Right ventricle myocardium superior (tissue), 1 donor: ENCODE results near the gene USP47. TPM values are rescaled to one million over a fixed set of nuclear protein-coding genes. Genes with fewer than 3 reads are reported as not detected.

Experiments used
- ATAC-seq: fragments of 200-7000 bp; cut with Tn5 transposase; one replicate; pipeline ENCODE4 v1.9.1; 2020; ENCODE audit warnings: mild to moderate bottlenecking; ENCODE audit not compliant: poor library complexity
- DNase-seq: peaks from one replicate; pipeline ENCODE4 v3.0.0-alpha.2; 2020
- intact Hi-C: fragments of 100-400 bp; cut with DNase I; formaldehyde crosslinking; loops from one replicate; pipeline ENCODE4 v1.11.2; 2022
- total RNA-seq: library from RNA; stranded (reverse); fragmentation: NEBNext Ultra II Directional; extraction: Animal tissue kit (Norgen Biotek cat#: 25700); gene quantifications from one replicate; pipeline ENCODE4 v1.2.1, GENCODE V29; 2021
- donor health status: DM: no; HTN: yes; CAD: no; lungs with severe emphysema.

The USP47 gene
- total RNA-seq, 1 donor from 2014 or later = 49.0 TPM

DNA sequence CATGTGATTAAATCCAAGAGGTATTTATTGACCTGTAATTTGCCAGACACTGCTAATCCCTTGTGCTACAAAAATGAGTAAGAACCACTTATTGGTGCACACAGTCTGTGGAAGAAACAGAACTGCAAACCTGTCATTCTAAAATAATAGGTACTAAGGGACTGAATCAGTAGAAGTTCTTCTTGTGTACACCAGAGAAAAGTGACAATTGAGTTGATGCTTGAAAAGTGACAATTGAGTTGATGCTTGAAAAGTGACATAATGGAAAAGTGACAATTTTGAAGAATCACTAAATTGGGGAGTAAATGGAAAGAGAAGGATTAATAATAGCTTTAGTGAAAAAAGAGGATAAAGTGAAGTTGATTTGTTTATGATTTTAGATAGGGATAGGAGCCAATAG lies 110.3 kb downstream of the USP47 start:
- DNase-seq (no peak), ATAC-seq (no peak)
- intact Hi-C loops = no loop called here

DNA sequence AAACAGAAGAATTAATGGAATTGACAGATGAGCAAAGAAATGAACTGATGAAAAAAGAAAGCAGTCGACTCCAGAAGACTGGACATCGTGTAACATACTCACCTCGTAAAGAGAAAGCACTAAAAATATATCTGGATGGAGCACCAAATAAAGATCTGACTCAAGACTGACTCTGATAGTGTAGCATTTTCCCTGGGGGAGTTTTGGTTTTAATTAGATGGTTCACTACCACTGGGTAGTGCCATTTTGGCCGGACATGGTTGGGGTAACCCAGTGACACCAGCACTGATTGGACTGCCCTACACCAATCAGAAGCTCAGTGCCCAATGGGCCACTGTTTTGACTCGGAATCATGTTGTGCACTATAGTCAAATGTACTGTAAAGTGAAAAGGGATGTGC lies 114.2 kb downstream of the USP47 start:
- ATAC-seq (no peak), DNase-seq (no peak)
- intact Hi-C loops = no loop called here

DNA sequence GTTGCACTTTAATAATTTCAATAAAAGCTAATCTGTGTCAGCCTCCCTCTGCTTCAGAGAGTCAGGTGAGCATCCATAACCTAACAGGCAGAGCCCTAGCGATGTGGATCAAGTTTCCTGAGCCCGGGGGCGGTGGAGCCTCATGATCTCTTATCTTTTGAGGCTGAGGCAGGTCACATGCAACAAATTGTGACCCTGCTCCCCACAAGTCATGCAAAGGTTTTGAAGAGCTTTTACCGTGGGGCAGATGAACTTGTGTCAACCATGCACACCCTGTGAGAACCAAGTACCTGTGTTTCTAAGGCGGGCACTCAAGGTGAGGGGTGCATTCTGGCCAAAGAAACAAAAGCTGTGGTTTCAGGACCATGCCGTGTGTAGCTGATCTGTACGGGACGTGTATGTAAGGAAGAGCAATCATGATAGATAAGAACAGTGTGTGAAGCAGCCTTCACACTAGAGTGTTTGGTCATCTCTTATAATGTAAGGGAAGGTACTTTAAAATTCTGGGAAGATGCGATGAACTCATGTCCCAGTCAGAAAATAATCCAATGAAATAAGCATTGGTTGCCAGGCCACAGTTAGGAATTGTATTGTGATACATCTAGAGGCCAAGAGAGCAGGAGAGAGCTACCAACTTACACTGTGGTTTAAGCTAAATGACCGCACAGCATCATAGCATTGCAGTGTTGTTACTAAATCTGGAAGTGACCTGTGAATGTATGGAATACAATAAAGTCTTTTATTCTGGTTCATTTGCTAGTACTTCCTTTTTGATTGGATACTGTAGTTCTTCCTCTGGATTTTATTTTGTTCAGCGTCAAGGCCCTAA lies 116.8 kb downstream of the USP47 start:
- intact Hi-C loops = no loop called here

DNA sequence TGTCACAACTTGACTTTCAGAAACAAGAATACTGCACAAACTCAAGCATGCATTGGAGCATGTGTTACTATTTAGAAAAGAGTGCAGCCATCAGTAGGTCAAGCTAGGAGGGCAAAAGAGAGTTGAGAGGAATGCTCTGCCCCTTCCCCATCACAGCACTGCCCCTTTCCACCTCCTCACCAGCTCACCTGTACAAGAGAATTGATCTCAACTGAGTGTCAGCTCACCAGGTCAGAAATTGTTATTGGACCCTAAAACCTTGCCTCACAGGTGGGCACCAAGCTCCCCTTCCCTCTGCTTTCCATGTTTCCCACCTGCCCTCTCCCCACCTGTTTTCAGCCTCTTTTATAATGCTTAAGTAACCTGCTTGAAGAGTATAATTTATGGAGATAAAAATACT lies 117.8 kb downstream of the USP47 start:
- no peak for DNase-seq
- no peak for ATAC-seq
- intact Hi-C loops = no loop called here

More for the DNA sequence above, 116.8 kb downstream of the USP47 start:
- no peak for ATAC-seq
- no peak for DNase-seq

DNA sequence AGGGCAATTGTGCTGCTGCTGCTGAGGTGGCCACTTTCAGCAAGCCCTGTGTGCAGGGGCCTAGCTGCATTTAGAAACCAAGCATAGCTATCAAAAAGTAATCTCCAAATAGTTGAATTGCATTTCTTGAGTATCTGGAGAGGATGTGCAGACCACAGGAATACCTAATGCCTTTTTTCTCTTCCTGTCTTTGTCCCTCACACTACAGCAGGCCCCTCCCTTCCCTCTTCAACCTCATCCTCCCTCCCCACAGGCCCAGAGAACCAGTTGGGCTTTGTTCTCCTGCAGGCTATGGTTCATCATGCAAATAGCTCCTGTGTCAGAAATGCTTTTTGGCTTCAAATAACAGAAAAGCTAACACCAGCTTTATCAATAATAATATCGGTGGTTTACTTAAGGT lies 118.9 kb downstream of the USP47 start:
- DNase-seq = no peak
- ATAC-seq = no peak
- intact Hi-C loops = no loop called here

DNA sequence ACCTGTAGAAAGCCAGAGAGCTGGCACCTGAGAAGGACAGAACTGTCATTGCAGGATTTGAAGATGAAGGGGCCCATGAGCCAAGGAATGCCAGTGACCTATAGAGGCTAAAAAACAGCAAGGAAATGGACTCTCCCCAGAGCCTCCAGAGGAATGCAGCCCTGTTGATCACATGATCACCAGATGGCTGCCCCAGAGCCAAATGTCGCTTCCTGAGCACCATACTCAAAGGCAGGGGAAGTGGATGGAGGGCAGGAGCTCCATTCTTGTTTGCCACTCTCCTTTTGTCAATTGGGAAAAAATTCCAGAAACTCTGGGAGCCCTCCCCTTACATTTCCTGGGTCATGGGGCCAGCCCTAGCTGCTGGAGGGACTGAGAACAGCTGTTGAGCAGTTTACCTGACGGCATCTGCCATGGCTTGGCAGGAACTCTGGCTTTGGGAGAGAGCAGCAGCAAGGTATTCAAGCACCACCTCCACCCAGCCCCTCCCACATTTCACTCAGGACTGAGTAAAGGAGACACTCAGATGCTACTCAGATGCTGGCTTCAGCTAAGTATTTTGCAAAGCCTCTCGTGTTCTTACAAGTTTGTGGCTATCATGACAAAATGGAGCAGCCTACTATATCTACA lies 119.7 kb downstream of the USP47 start:
- DNase-seq (no peak), ATAC-seq (no peak)
- intact Hi-C loops = no loop called here

DNA sequence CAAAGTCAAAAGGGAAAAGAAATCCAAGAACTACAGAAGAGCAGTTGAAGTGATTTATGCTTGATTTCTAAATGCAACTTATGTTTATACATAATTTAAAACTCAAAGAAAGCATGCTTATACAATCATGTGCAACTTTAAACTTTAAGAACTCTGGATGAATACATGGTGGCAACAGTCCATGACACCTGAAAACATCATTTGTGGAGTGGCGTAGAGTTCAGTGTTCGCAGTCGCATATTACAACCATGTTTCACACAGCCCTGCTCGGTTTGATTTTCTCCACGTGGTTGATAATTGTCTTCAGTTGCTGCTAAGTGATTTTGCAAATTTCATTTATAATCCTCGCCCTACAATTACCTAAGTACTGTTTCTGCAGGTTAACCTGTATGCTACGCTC lies 121.3 kb downstream of the USP47 start:
- intact Hi-C loops = no loop called here
- ATAC-seq (no peak), DNase-seq (no peak)

DNA sequence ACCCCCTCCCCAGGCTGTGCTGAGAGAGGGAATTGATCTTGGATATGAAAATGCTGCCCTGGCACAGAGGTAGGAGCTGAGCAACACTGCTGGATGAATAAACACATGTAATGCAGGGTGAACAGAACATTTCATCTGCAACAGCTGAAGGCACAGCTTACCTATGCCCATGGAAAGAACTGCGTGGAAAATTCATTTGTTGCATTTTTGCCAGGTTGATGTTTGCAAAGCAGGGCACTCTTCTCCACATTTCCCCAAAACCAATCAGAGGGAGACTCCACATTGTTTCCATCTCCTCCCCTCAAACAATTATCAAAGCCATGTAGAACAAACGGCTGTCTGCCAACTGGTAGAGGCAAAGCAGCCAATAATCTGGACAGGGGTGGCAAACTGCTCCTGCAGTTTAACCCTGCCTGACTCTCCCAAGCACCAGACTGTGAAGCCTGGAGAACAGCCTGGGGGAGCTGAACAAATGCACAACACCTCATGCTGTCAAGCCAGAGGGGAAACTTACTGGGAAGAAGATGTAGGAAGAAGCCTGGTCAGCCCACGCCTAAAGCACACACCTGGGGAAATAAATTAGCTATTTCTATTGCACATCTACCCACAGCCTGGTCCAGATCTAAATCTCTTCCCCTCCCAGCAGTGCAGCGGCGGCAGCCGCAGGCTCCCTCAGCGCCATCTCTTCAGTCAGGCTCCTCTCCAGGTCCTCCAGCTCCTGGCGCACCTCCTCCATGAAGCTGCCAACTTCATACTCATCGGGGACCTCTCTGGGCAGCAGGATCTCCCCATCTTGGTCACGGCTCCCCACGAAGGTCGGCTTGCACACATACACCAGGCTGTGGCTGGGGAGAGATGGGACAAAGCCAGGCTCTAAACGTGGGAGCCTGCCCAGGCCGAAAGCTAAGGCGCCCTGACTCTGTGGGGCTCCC lies 122.3 kb downstream of the USP47 start:
- peak; percentile 42 for DNase-seq
- peak; percentile 67 for ATAC-seq
- intact Hi-C loops = no loop called here

DNA sequence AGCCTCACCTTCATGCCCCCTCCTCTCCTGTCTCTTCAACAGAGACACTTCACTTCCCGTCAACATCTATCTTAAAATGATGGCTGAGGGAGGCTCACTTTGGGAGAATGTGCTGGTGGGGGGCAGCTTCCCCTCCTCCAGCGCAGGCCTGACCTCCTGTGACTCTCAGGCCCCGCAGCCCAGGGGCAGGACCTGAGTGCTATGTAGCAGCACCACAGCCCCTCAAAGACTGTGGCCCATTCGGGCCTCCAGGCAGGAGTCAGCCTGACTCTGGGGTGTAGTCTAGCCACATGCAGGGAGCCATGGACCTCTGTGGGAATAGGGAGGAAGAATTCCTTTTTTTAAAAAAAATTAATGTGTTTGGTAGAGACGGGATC lies 123.0 kb downstream of the USP47 start:
- intact Hi-C loops = loop anchor here (5.0 kb wide), 1 partner anchor 43 kb away; the partner anchor contains the start of gene DKK3
- ATAC-seq = no peak
- DNase-seq = no peak

DNA sequence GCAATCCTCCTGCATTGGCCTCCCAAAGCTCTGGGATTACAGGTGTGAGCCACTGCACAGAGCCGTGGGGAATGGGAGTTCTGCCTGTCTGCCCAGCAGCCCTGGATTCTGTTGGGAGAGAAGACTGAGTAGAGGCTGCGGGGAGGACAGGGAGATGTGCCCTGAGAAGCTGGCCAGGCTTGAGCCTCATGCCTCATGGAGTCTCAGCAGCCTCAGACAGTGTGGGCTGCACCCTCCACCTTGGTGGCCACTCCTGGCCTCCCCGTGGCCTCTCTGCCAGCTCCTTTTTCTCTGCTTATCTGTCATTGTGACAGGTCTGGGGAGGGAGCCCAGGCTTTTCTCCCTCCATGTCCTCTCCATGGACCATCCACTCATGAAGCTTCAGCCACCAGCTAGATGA lies 123.4 kb downstream of the USP47 start:
- ATAC-seq (no peak), DNase-seq (no peak)
- intact Hi-C loops = loop anchor here (5.0 kb wide), 1 partner anchor 42 kb away; the partner anchor contains the start of gene DKK3

DNA sequence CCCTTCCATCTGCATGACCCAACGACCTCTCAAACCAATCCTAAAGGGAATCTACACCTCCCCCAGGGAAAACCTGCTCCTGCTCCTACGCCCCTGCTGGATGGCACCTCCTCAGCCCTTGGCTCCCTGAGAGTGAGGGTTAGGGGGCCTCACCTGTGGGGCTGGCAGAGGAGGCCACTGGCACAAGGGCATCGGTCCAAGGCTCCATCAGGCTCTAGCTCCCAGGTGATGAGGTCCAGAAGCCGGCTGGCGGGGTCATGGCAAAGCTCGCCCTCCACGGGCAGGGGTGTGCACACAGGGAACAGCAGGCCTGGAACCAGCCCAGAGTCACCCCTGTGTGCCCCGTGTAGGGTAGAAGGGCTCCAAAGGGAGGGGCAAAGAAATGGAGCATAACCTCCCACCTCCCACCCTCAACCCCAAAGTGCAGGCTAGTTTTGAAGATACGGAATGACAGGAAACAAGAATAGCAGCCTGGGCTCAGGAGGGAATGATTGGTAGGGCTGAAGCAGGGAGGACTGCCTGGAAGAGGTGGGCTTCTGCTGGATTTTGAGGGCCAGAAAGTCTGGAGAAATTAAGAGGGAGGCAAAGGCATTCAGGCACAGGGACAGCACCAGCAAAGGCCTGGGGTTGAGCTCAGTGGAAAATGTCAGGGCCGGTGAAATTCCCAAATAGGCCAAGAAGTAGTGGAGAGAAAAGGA lies 124.0 kb downstream of the USP47 start:
- peak; percentile 39 for DNase-seq
- intact Hi-C loops = loop anchor here (5.0 kb wide), 1 partner anchor 41 kb away; the partner anchor contains the start of gene DKK3
- ATAC-seq = no peak

DNA sequence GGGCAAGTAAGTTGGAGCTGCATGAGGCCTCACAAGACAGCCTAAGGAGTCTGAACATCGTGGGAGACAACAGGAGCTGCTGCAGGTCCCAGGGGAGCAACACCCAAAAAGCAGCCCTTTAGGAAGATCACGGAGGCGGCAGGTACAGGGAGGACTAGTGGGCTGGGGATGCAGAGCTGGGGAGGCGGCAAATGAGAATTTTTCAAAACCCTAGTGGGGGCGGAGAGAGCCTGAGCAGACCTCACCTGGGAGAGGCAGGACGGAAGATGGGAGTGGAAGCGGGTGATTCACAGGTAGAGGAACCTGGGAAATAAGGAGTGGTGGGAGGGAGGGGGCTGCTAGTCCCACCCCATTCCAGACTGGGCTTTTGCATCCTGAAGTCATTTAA lies 124.6 kb downstream of the USP47 start:
- ATAC-seq (no peak), DNase-seq (no peak)
- intact Hi-C loops = loop anchor here (5.0 kb wide), 1 partner anchor 41 kb away; the partner anchor contains the start of gene DKK3

DNA sequence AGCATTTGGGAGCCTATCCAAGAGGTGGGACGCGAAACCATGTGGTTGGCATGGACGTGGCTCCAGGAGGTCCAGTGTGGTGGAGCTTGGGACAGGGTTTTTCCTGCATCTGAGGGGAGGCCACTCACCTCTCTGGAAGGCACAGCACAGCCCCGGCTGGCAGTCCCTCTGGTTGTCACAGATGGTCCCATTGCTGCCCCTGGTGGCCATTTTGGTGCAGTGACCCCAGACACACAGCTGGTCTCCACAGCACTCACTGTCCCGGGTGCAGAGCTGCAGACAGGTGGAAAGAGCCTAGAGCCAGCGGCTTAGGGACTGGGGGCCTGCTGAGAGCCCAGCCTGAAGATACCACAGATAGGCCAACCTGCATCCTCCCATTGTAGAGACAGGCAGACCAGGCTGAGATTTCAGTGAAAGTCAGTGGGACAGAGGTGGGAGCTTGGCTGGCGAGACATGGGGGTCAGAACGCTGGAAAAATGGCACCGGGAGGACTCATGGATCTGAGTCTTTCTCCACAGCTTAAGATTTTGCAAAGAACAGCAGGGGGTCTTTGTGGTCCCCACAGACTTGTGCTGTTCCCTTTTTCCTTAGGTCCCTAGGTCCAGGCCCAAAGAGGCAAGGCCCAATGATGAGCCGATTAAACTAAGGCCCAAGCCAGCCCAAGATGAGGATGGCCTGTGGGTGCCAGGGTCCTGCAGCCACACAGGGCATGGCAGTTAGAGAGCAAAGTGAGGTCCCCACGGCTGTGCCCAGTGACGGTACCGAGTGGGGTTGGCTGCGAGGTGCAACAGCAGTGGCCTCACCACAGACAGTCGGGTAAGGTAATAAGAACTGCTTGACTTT lies 125.3 kb downstream of the USP47 start:
- intact Hi-C loops = loop anchor here (5.0 kb wide), 1 partner anchor 40 kb away; the partner anchor contains the start of gene DKK3
- DNase-seq (peak; percentile 88), ATAC-seq (peak; percentile 62)

DNA sequence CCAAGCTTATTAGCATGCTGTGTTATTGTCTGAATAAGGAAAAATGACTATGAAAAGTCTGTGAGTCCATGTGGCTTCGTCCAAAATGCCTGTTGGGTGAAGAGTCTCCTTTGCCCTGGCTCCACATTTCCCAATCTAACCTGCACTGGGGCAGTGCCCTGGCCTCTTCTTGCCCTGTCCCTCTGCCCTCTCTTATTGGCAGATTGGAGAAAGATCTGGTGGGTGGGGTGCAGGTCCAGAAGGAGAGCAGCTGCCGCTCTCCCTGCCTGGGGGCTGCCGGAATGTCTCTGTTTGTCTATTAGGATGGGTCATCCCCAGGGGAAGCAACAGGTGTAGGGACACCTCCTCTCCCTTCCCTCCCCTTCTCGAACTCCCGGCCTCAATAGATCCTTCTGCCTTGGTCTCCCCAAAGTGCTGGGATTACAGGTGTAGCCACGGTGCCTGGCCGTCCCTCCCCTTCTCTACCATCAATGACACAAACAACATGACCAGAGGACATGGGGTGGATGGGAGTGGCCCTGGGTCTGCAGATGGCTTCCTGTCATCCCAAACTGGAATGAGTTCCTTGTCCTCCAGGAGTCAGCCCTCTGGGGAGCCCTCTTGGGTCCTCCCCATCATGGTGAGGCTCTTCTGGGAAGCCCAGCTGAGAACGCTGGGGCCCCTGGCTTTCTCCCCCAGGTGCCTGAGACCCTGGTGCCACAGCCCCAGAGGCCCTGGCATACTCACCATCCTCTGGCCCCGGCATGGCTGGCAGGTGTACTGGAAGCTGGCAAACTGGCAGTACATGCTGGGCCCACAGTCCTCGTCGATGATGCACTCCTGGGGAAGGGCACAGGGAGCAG lies 126.1 kb downstream of the USP47 start:
- ATAC-seq (no peak), DNase-seq (peak; percentile 36)
- intact Hi-C loops = loop anchor here (5.0 kb wide), 1 partner anchor 39 kb away; the partner anchor contains the start of gene DKK3

DNA sequence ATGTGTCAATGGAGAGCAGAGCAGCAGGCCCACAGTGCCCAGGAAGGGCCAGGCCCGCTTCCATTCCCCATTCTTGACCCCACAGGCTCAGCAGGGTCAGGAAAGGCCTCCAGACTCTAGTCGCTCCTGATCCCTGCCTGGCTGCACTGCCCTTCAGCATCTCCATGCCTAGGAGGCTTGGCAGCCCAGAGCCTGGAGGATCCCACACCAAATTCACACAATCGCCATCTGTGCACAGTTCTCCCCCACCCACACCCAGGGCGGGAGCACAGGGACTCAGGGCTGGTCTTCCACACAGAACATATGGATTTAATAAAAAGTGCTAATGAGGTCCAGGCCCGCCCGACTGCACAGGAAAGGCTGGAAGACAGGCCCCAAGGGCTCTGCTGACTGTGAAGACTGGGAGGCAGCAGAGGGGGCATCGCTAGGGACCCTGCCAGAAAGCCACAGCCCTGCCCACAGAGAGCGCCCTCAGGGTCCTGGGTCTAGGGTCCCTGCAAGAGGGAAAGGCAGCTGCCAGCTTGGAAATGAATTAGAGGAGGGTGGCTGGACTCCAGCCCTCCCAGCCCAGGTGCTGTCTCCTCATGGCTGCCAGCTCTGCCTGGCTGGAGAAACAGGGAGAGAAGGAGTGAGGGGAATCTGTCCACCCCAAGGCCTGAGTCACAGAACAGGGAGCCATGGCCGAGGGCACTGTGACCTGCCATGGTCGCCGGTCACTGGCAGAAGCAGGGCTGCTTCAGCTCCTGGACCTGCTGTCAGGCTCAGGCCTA lies 126.9 kb downstream of the USP47 start:
- ATAC-seq (no peak), DNase-seq (no peak)
- intact Hi-C loops = loop anchor here (5.0 kb wide), 1 partner anchor 39 kb away; the partner anchor contains the start of gene DKK3
